ENCODE measurements around the gene ZNF215.

ZNF215 gene

GRCh38 chr11:6928916-6929315, 2.7 kb downstream of the ZNF215 start:
- TF ChIP-seq EZH2 (IDR thresholded peaks at IDR 0.05; ENCODE audit: borderline replicate concordance, low read depth, low read length, severe bottlenecking): no peak
- TF ChIP-seq, protein P1, sequence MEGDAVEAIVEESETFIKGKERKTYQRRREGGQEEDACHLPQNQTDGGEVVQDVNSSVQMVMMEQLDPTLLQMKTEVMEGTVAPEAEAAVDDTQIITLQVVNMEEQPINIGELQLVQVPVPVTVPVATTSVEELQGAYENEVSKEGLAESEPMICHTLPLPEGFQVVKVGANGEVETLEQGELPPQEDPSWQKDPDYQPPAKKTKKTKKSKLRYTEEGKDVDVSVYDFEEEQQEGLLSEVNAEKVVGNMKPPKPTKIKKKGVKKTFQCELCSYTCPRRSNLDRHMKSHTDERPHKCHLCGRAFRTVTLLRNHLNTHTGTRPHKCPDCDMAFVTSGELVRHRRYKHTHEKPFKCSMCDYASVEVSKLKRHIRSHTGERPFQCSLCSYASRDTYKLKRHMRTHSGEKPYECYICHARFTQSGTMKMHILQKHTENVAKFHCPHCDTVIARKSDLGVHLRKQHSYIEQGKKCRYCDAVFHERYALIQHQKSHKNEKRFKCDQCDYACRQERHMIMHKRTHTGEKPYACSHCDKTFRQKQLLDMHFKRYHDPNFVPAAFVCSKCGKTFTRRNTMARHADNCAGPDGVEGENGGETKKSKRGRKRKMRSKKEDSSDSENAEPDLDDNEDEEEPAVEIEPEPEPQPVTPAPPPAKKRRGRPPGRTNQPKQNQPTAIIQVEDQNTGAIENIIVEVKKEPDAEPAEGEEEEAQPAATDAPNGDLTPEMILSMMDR (IDR thresholded peaks at IDR 0.05; ENCODE audit: borderline replicate concordance, extremely low read depth, low read length, poor library complexity, severe bottlenecking): no peak
- Histone ChIP-seq H3K4me1 (ENCODE audit: insufficient read depth, low read length) (peaks cover 70% of the 10 kb centered on the region), H2AFZ (ENCODE audit: low read depth, low read length) (no peak overlapping the region), H3K4me3 (ENCODE audit: low read depth in 1 of 2, low read length in 2 of 2) (peak overlapping the region in 1 of 2 experiments; percentile 20; a peak in 1 of 4 replicates), H3K27me3 (ENCODE audit: insufficient read depth, low read length, poor library complexity) (no peaks in the 10 kb centered on the region), H4K20me1 (ENCODE audit: insufficient read depth, low read length) (no peaks in the 10 kb centered on the region), H3K79me2 (ENCODE audit: insufficient read depth, low read length) (peaks cover 21% of the 10 kb centered on the region), H3K9me3 (ENCODE audit: insufficient read depth, low read length, severe bottlenecking) (no peaks in the 10 kb centered on the region), H3K4me2 (ENCODE audit: insufficient read depth, low read length) (peak overlapping the region; percentile 65), H3K36me3 (ENCODE audit: insufficient read depth, low read length) (peaks cover 6% of the 10 kb centered on the region; the same call in 1 of the 2 replicates), H3K27ac (ENCODE audit: low read length) (no peak overlapping the region), H3K9ac (ENCODE audit: low read depth, low read length) (no peak overlapping the region)
- no peak for DNase-seq
- ATAC-seq (ENCODE audit: insufficient read depth, low read depth): no peak

DNA sequence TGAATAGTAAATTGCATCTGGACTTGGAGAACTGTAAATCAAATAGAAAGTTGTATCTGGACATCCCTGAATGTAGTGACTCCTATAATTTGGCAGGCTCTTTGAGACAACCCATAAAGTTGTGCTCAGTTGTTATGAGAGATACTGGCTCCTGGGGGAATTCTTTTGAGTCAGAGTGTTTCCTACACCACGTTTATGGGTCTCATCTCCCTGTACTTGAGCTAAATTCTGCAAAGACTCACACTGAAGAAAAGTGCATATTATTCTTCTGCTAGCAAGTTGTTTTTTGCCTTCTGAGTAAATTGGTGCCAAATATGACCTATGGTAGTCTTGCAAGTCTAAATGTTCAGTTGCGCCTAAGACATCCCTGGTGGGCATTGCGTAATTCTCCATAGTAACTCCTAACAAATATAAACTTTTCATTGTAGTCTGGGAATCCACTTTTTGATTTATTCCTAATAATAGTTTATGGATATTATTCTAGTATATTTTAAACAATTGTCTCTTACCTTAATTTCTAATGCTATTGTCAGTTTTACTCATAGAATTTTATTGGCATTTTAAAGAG, 5.0 kb downstream of the ZNF215 start:
- H3K4me3 ChIP-seq (ENCODE audit: low read depth in 1 of 2, low read length in 2 of 2): no peak overlapping the region
- ATAC-seq (ENCODE audit: insufficient read depth, low read depth): no peak
- peaks cover 10% of the 10 kb centered on the region; the same call in 1 of the 2 replicates for H3K36me3 ChIP-seq (ENCODE audit: insufficient read depth, low read length)
- TF ChIP-seq EZH2 (IDR thresholded peaks at IDR 0.05; ENCODE audit: borderline replicate concordance, low read depth, low read length, severe bottlenecking): no peak
- TF ChIP-seq, protein P1 (IDR thresholded peaks at IDR 0.05; ENCODE audit: borderline replicate concordance, extremely low read depth, low read length, poor library complexity, severe bottlenecking): no peak
- H2AFZ ChIP-seq (ENCODE audit: low read depth, low read length): no peak overlapping the region
- no peak overlapping the region for H3K9ac ChIP-seq (ENCODE audit: low read depth, low read length)
- H3K4me2 ChIP-seq (ENCODE audit: insufficient read depth, low read length): no peak overlapping the region
- H4K20me1 ChIP-seq (ENCODE audit: insufficient read depth, low read length): no peaks in the 10 kb centered on the region
- H3K27me3 ChIP-seq (ENCODE audit: insufficient read depth, low read length, poor library complexity): no peaks in the 10 kb centered on the region
- H3K9me3 ChIP-seq (ENCODE audit: insufficient read depth, low read length, severe bottlenecking): no peaks in the 10 kb centered on the region
- H3K79me2 ChIP-seq (ENCODE audit: insufficient read depth, low read length): peaks cover 22% of the 10 kb centered on the region
- H3K27ac ChIP-seq (ENCODE audit: low read length): peak overlapping the region; percentile 73; the same call in 1 of the 2 replicates
- DNase-seq: no peak
- H3K4me1 ChIP-seq (ENCODE audit: insufficient read depth, low read length): peaks cover 62% of the 10 kb centered on the region

GRCh38 chr11:6932145-6932544, 5.9 kb downstream of the ZNF215 start:
- no peaks in the 10 kb centered on the region for H4K20me1 ChIP-seq (ENCODE audit: insufficient read depth, low read length)
- H3K4me3 ChIP-seq (ENCODE audit: low read depth in 1 of 2, low read length in 2 of 2): peak overlapping the region in 1 of 2 experiments; percentile 19; a peak in 1 of 4 replicates
- TF ChIP-seq EZH2 (IDR thresholded peaks at IDR 0.05; ENCODE audit: borderline replicate concordance, low read depth, low read length, severe bottlenecking): no peak
- TF ChIP-seq, protein P1 (IDR thresholded peaks at IDR 0.05; ENCODE audit: borderline replicate concordance, extremely low read depth, low read length, poor library complexity, severe bottlenecking): no peak
- peaks cover 10% of the 10 kb centered on the region; the same call in 1 of the 2 replicates for H3K36me3 ChIP-seq (ENCODE audit: insufficient read depth, low read length)
- DNase-seq: peak; percentile 71
- ATAC-seq (ENCODE audit: insufficient read depth, low read depth): peak; percentile 93
- no peaks in the 10 kb centered on the region for H3K9me3 ChIP-seq (ENCODE audit: insufficient read depth, low read length, severe bottlenecking)
- peaks cover 22% of the 10 kb centered on the region for H3K79me2 ChIP-seq (ENCODE audit: insufficient read depth, low read length)
- H3K9ac ChIP-seq (ENCODE audit: low read depth, low read length): peak overlapping the region; percentile 35
- H2AFZ ChIP-seq (ENCODE audit: low read depth, low read length): peak overlapping the region; percentile 53
- H3K4me2 ChIP-seq (ENCODE audit: insufficient read depth, low read length): peak overlapping the region; percentile 46
- peaks cover 62% of the 10 kb centered on the region for H3K4me1 ChIP-seq (ENCODE audit: insufficient read depth, low read length)
- no peaks in the 10 kb centered on the region for H3K27me3 ChIP-seq (ENCODE audit: insufficient read depth, low read length, poor library complexity)
- peak overlapping the region; percentile 73 for H3K27ac ChIP-seq (ENCODE audit: low read length)

Data from DND-41 (cell line).